ENCODE measurements around the gene RPS6KA2. TPM values are rescaled to one million over a fixed set of nuclear protein-coding genes. Genes with fewer than 3 reads are reported as not detected.

The RPS6KA2 gene
- total RNA-seq, 1 experiment from 2014 or later, result 12.3 TPM

- Histone ChIP-seq H3K23ac (ENCODE audit: insufficient read length, low read depth, low read length) (no peak overlapping the region), H2AFZ (ENCODE audit: low read length) (no peak overlapping the region), H2BK120ac (ENCODE audit: low read depth, low read length, poor library complexity, severe bottlenecking) (no peak overlapping the region), H3K4ac (ENCODE audit: low read depth, low read length) (no peak overlapping the region), H3K18ac (ENCODE audit: insufficient read length, low read depth, low read length) (no peak overlapping the region), H3K14ac (ENCODE audit: insufficient read depth, low read length) (no peak overlapping the region), H2AK5ac (ENCODE audit: insufficient read length, low read length) (no peak overlapping the region), H3K27ac (ENCODE audit: insufficient read length, low read depth, low read length) (no peak overlapping the region), H3K9ac (ENCODE audit: extremely low read depth, insufficient read length, low read length) (no peak overlapping the region), H2BK5ac (ENCODE audit: insufficient read length, low read length) (no peak overlapping the region), H4K5ac (ENCODE audit: insufficient read length, low read depth, low read length) (no peak overlapping the region), H3K27me3 (ENCODE audit: insufficient read depth, low read length) (no peaks in the 10 kb centered on the region), H4K91ac (ENCODE audit: insufficient read length, low read depth, low read length) (no peak overlapping the region), H4K8ac (replicated peaks; ENCODE audit: insufficient read length, low read depth, low read length) (no peak overlapping the region), H2BK12ac (ENCODE audit: insufficient read length, low read depth, low read length) (no peak overlapping the region), H3K4me1 (ENCODE audit: insufficient read depth, low read length) (peaks cover 10% of the 10 kb centered on the region; the same call in 1 of the 2 replicates), H3K79me2 (ENCODE audit: insufficient read depth, low read length) (no peaks in the 10 kb centered on the region; the same call in 1 of the 2 replicates), H3T11ph (ENCODE audit: low read length) (no peak overlapping the region), H3K9me3 (ENCODE audit: control insufficient read depth, low read depth, low read length) (no peaks in the 10 kb centered on the region), H3K79me1 (ENCODE audit: insufficient read depth, low read depth, low read length, poor library complexity, severe bottlenecking) (no peaks in the 10 kb centered on the region), H3K23me2 (ENCODE audit: insufficient read length, low read depth, low read length, poor library complexity, severe bottlenecking) (no peaks in the 10 kb centered on the region), H2BK20ac (ENCODE audit: low read depth, low read length, poor library complexity, severe bottlenecking) (no peak overlapping the region), H4K20me1 (ENCODE audit: control insufficient read depth, insufficient read depth, insufficient read length) (no peaks in the 10 kb centered on the region), H2BK15ac (ENCODE audit: low read depth, low read length) (no peak overlapping the region), H3K4me2 (ENCODE audit: insufficient read depth, insufficient read length, low read length) (no peak overlapping the region), H3K56ac (ENCODE audit: insufficient read length, low read depth, low read length) (no peak overlapping the region)
- TF ChIP-seq, protein P1, sequence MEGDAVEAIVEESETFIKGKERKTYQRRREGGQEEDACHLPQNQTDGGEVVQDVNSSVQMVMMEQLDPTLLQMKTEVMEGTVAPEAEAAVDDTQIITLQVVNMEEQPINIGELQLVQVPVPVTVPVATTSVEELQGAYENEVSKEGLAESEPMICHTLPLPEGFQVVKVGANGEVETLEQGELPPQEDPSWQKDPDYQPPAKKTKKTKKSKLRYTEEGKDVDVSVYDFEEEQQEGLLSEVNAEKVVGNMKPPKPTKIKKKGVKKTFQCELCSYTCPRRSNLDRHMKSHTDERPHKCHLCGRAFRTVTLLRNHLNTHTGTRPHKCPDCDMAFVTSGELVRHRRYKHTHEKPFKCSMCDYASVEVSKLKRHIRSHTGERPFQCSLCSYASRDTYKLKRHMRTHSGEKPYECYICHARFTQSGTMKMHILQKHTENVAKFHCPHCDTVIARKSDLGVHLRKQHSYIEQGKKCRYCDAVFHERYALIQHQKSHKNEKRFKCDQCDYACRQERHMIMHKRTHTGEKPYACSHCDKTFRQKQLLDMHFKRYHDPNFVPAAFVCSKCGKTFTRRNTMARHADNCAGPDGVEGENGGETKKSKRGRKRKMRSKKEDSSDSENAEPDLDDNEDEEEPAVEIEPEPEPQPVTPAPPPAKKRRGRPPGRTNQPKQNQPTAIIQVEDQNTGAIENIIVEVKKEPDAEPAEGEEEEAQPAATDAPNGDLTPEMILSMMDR (conservative IDR thresholded peaks at IDR 0.05), result no peak
- no peaks in the 10 kb centered on the region for H3K27me3 Mint-ChIP-seq (ENCODE audit: low read depth)
- H3K4me3 Mint-ChIP-seq, result peak overlapping the region in 1 of 2 experiments; percentile 59; a peak in 2 of 5 replicates
- peaks cover 28 to 30% of the 10 kb centered on the region in 2 experiments for H3K4me1 Mint-ChIP-seq
- 0 out of 7 replicates have a peak overlapping the region, but pooled peaks of 1 of the 3 experiments have one; percentile 98 for H3K27ac Mint-ChIP-seq
- WGBS (ENCODE audit: extremely low coverage, insufficient read length, low lambda C conversion rate), result no CpG with 5 or more reads among the region's 18 CpGs
- peaks cover 20 to 32% of the 10 kb centered on the region in 2 experiments for H3K9me3 Mint-ChIP-seq
- H3K36me3 Mint-ChIP-seq (ENCODE audit: insufficient read depth in 1 of 3, low read depth in 3 of 3), result peaks cover 21 to 31% (median 28%) of the 10 kb centered on the region in 3 experiments
- no peak for DNase-seq
These were observed 53.4 kb downstream of the RPS6KA2 start for GRCh38 chr6:166573511-166574216.
